Measurements from ENCODE around the gene MAP4K5.

Gene MAP4K5

GRCh38 chr14:50394713-50395112 lies 137.7 kb downstream of the MAP4K5 start:
- peak overlapping the region; percentile 74 to 80 for H3K4me3 ChIP-seq (ENCODE audit: low read depth in 1 of 2, low read length in 2 of 2)
- H3K36me3 ChIP-seq (ENCODE audit: control insufficient read depth in 1 of 2, insufficient read depth in 2 of 2, low read length in 2 of 2), result no peaks in the 10 kb centered on the region
- H3K9ac ChIP-seq (ENCODE audit: low read depth in 1 of 2, low read length in 2 of 2), result peak overlapping the region; percentile 21 to 53
- H3K4me1 ChIP-seq (ENCODE audit: control insufficient read depth in 1 of 2, insufficient read depth in 2 of 2, low read length in 2 of 2), result peaks cover 27 to 37% of the 10 kb centered on the region in 2 donors
- H3K9me3 ChIP-seq (ENCODE audit: control insufficient read depth in 1 of 2, low read length in 2 of 2), result no peaks in the 10 kb centered on the region
- H3K27ac ChIP-seq (ENCODE audit: low read depth, low read length), result no peak overlapping the region
- no peaks in the 10 kb centered on the region for H3K27me3 ChIP-seq (ENCODE audit: control insufficient read depth in 1 of 2, insufficient read depth in 2 of 2, low read length in 2 of 2)

GRCh38 chr14:50389668-50390441 lies 142.5 kb downstream of the MAP4K5 start:
- peak overlapping the region; percentile 22 for H3K27ac ChIP-seq (ENCODE audit: low read depth, low read length)
- H3K9ac ChIP-seq (ENCODE audit: low read depth in 1 of 2, low read length in 2 of 2), result no peak overlapping the region
- no peaks in the 10 kb centered on the region for H3K36me3 ChIP-seq (ENCODE audit: control insufficient read depth in 1 of 2, insufficient read depth in 2 of 2, low read length in 2 of 2)
- no peaks in the 10 kb centered on the region for H3K9me3 ChIP-seq (ENCODE audit: control insufficient read depth in 1 of 2, low read length in 2 of 2)
- H3K4me3 ChIP-seq (ENCODE audit: low read depth in 1 of 2, low read length in 2 of 2), result no peak overlapping the region
- no peaks in the 10 kb centered on the region for H3K27me3 ChIP-seq (ENCODE audit: control insufficient read depth in 1 of 2, insufficient read depth in 2 of 2, low read length in 2 of 2)
- peaks cover 21 to 31% of the 10 kb centered on the region in 2 donors for H3K4me1 ChIP-seq (ENCODE audit: control insufficient read depth in 1 of 2, insufficient read depth in 2 of 2, low read length in 2 of 2)

- no peaks in the 10 kb centered on the region for H3K36me3 ChIP-seq (ENCODE audit: control insufficient read depth in 1 of 2, insufficient read depth in 2 of 2, low read length in 2 of 2)
- no peaks in the 10 kb centered on the region for H3K27me3 ChIP-seq (ENCODE audit: control insufficient read depth in 1 of 2, insufficient read depth in 2 of 2, low read length in 2 of 2)
- peaks cover 28 to 34% of the 10 kb centered on the region in 2 donors for H3K4me1 ChIP-seq (ENCODE audit: control insufficient read depth in 1 of 2, insufficient read depth in 2 of 2, low read length in 2 of 2)
- H3K4me3 ChIP-seq (ENCODE audit: low read depth in 1 of 2, low read length in 2 of 2), result no peak overlapping the region
- no peaks in the 10 kb centered on the region for H3K9me3 ChIP-seq (ENCODE audit: control insufficient read depth in 1 of 2, low read length in 2 of 2)
- H3K9ac ChIP-seq (ENCODE audit: low read depth in 1 of 2, low read length in 2 of 2), result peak overlapping the region in 1 of 2 donors; percentile 5
- peak overlapping the region; percentile 58 for H3K27ac ChIP-seq (ENCODE audit: low read depth, low read length)
Observed at GRCh38 chr14:50388256-50388931, 144.0 kb downstream of the MAP4K5 start.

GRCh38 chr14:50387548-50387947 lies 144.8 kb downstream of the MAP4K5 start:
- Histone ChIP-seq H3K9me3 (ENCODE audit: control insufficient read depth in 1 of 2, low read length in 2 of 2) (no peaks in the 10 kb centered on the region), H3K4me3 (ENCODE audit: low read depth in 1 of 2, low read length in 2 of 2) (no peak overlapping the region), H3K27ac (ENCODE audit: low read depth, low read length) (no peak overlapping the region), H3K9ac (ENCODE audit: low read depth in 1 of 2, low read length in 2 of 2) (no peak overlapping the region), H3K4me1 (ENCODE audit: control insufficient read depth in 1 of 2, insufficient read depth in 2 of 2, low read length in 2 of 2) (peaks cover 26 to 28% of the 10 kb centered on the region in 2 donors), H3K27me3 (ENCODE audit: control insufficient read depth in 1 of 2, insufficient read depth in 2 of 2, low read length in 2 of 2) (no peaks in the 10 kb centered on the region), H3K36me3 (ENCODE audit: control insufficient read depth in 1 of 2, insufficient read depth in 2 of 2, low read length in 2 of 2) (no peaks in the 10 kb centered on the region)

DNA sequence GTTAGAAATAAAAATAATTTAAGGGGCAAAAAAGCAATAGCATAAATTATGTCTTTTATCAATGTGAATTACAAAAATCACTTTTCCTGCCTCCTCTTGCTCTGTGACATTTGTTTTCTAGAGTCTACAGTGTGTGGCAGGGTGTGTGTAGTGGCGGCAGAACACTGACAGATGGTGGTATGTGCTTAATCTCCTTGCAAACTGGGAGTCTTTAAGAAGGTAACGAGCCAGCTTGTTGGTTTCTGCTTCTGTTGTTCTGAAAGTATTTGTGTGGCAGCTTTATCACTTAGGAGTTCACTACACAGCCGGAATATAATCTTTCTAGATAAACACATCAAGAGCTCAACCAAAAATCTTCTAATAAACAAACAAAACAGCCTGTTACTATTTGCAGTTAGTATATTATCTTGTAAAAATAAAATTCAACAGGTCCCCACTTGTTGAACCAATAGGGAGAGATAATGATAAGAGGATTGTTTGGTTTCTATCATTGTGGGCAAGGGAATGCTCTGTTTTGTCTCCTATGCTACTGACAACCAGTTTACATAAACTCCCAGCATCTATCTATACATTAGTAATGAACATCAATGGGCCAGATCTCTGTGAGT lies 148.6 kb downstream of the MAP4K5 start:
- Histone ChIP-seq H3K9ac (ENCODE audit: low read depth in 1 of 2, low read length in 2 of 2) (no peak overlapping the region), H3K4me1 (ENCODE audit: control insufficient read depth in 1 of 2, insufficient read depth in 2 of 2, low read length in 2 of 2) (peaks cover 10 to 20% of the 10 kb centered on the region in 2 donors), H3K36me3 (ENCODE audit: control insufficient read depth in 1 of 2, insufficient read depth in 2 of 2, low read length in 2 of 2) (peaks cover 4% of the 10 kb centered on the region in 2 donors), H3K27ac (ENCODE audit: low read depth, low read length) (no peak overlapping the region), H3K4me3 (ENCODE audit: low read depth in 1 of 2, low read length in 2 of 2) (no peak overlapping the region), H3K9me3 (ENCODE audit: control insufficient read depth in 1 of 2, low read length in 2 of 2) (no peaks in the 10 kb centered on the region), H3K27me3 (ENCODE audit: control insufficient read depth in 1 of 2, insufficient read depth in 2 of 2, low read length in 2 of 2) (no peaks in the 10 kb centered on the region)

- peak overlapping the region in 1 of 2 donors; percentile 29 for H3K4me3 ChIP-seq (ENCODE audit: low read depth in 1 of 2, low read length in 2 of 2)
- no peak overlapping the region for H3K27ac ChIP-seq (ENCODE audit: low read depth, low read length)
- peaks cover 10 to 14% of the 10 kb centered on the region in 2 donors for H3K36me3 ChIP-seq (ENCODE audit: control insufficient read depth in 1 of 2, insufficient read depth in 2 of 2, low read length in 2 of 2)
- no peaks in the 10 kb centered on the region for H3K27me3 ChIP-seq (ENCODE audit: control insufficient read depth in 1 of 2, insufficient read depth in 2 of 2, low read length in 2 of 2)
- H3K9me3 ChIP-seq (ENCODE audit: control insufficient read depth in 1 of 2, low read length in 2 of 2), result no peaks in the 10 kb centered on the region
- peaks cover 6 to 14% of the 10 kb centered on the region in 2 donors for H3K4me1 ChIP-seq (ENCODE audit: control insufficient read depth in 1 of 2, insufficient read depth in 2 of 2, low read length in 2 of 2)
- no peak overlapping the region for H3K9ac ChIP-seq (ENCODE audit: low read depth in 1 of 2, low read length in 2 of 2)
Observed at GRCh38 chr14:50381823-50382287, 150.5 kb downstream of the MAP4K5 start.

GRCh38 chr14:50381008-50381407 lies 151.4 kb downstream of the MAP4K5 start:
- peaks cover 12 to 14% of the 10 kb centered on the region in 2 donors for H3K36me3 ChIP-seq (ENCODE audit: control insufficient read depth in 1 of 2, insufficient read depth in 2 of 2, low read length in 2 of 2)
- H3K4me3 ChIP-seq (ENCODE audit: low read depth in 1 of 2, low read length in 2 of 2), result no peak overlapping the region
- H3K9ac ChIP-seq (ENCODE audit: low read depth in 1 of 2, low read length in 2 of 2), result no peak overlapping the region
- no peaks in the 10 kb centered on the region for H3K9me3 ChIP-seq (ENCODE audit: control insufficient read depth in 1 of 2, low read length in 2 of 2)
- no peak overlapping the region for H3K27ac ChIP-seq (ENCODE audit: low read depth, low read length)
- H3K4me1 ChIP-seq (ENCODE audit: control insufficient read depth in 1 of 2, insufficient read depth in 2 of 2, low read length in 2 of 2), result peaks cover 6 to 14% of the 10 kb centered on the region in 2 donors
- H3K27me3 ChIP-seq (ENCODE audit: control insufficient read depth in 1 of 2, insufficient read depth in 2 of 2, low read length in 2 of 2), result no peaks in the 10 kb centered on the region

GRCh38 chr14:50380455-50380854 lies 151.9 kb downstream of the MAP4K5 start:
- Histone ChIP-seq H3K4me3 (ENCODE audit: low read depth in 1 of 2, low read length in 2 of 2) (no peak overlapping the region), H3K27ac (ENCODE audit: low read depth, low read length) (no peak overlapping the region), H3K9ac (ENCODE audit: low read depth in 1 of 2, low read length in 2 of 2) (no peak overlapping the region), H3K36me3 (ENCODE audit: control insufficient read depth in 1 of 2, insufficient read depth in 2 of 2, low read length in 2 of 2) (peaks cover 12 to 14% of the 10 kb centered on the region in 2 donors), H3K27me3 (ENCODE audit: control insufficient read depth in 1 of 2, insufficient read depth in 2 of 2, low read length in 2 of 2) (no peaks in the 10 kb centered on the region), H3K9me3 (ENCODE audit: control insufficient read depth in 1 of 2, low read length in 2 of 2) (no peaks in the 10 kb centered on the region), H3K4me1 (ENCODE audit: control insufficient read depth in 1 of 2, insufficient read depth in 2 of 2, low read length in 2 of 2) (peaks cover 6 to 14% of the 10 kb centered on the region in 2 donors)

DNA sequence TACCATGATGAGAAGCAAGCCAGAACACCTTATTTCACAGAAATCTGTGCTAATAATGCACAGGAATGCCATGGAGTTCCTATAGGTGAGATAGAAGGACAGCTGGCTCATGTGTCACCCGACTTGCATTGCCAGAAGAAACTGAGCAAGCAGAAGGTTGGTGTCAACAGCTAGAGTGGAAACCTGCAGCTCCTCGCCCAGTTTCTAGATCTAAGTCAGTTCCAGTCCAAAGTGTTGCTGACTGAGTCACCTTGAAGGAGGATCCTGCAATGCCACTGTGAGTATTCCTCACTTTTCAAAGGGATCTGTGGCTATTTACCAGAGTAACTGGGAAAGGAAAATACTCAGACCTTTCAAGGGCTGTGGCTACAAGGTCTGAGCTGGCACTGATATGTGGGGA lies 152.8 kb downstream of the MAP4K5 start:
- Histone ChIP-seq H3K27ac (ENCODE audit: low read depth, low read length) (no peak overlapping the region), H3K4me1 (ENCODE audit: control insufficient read depth in 1 of 2, insufficient read depth in 2 of 2, low read length in 2 of 2) (peaks cover 6 to 14% of the 10 kb centered on the region in 2 donors), H3K4me3 (ENCODE audit: low read depth in 1 of 2, low read length in 2 of 2) (no peak overlapping the region), H3K36me3 (ENCODE audit: control insufficient read depth in 1 of 2, insufficient read depth in 2 of 2, low read length in 2 of 2) (peaks cover 12 to 14% of the 10 kb centered on the region in 2 donors), H3K9me3 (ENCODE audit: control insufficient read depth in 1 of 2, low read length in 2 of 2) (no peaks in the 10 kb centered on the region), H3K27me3 (ENCODE audit: control insufficient read depth in 1 of 2, insufficient read depth in 2 of 2, low read length in 2 of 2) (no peaks in the 10 kb centered on the region), H3K9ac (ENCODE audit: low read depth in 1 of 2, low read length in 2 of 2) (no peak overlapping the region)

GRCh38 chr14:50377550-50378085 lies 154.8 kb downstream of the MAP4K5 start:
- Histone ChIP-seq H3K4me1 (ENCODE audit: control insufficient read depth in 1 of 2, insufficient read depth in 2 of 2, low read length in 2 of 2) (peaks cover 0 to 6% of the 10 kb centered on the region in 2 donors), H3K4me3 (ENCODE audit: low read depth in 1 of 2, low read length in 2 of 2) (no peak overlapping the region), H3K9ac (ENCODE audit: low read depth in 1 of 2, low read length in 2 of 2) (no peak overlapping the region), H3K9me3 (ENCODE audit: control insufficient read depth in 1 of 2, low read length in 2 of 2) (no peaks in the 10 kb centered on the region), H3K36me3 (ENCODE audit: control insufficient read depth in 1 of 2, insufficient read depth in 2 of 2, low read length in 2 of 2) (peaks cover 12 to 14% of the 10 kb centered on the region in 2 donors), H3K27me3 (ENCODE audit: control insufficient read depth in 1 of 2, insufficient read depth in 2 of 2, low read length in 2 of 2) (no peaks in the 10 kb centered on the region), H3K27ac (ENCODE audit: low read depth, low read length) (no peak overlapping the region)

Measured in duodenal mucosa (tissue), 2 donors.